Measurements from ENCODE around the gene DIPK1B.

GRCh38 chr9:136771907-136772415 lies 59.6 kb downstream of the DIPK1B start:
- TF ChIP-seq, protein P1, sequence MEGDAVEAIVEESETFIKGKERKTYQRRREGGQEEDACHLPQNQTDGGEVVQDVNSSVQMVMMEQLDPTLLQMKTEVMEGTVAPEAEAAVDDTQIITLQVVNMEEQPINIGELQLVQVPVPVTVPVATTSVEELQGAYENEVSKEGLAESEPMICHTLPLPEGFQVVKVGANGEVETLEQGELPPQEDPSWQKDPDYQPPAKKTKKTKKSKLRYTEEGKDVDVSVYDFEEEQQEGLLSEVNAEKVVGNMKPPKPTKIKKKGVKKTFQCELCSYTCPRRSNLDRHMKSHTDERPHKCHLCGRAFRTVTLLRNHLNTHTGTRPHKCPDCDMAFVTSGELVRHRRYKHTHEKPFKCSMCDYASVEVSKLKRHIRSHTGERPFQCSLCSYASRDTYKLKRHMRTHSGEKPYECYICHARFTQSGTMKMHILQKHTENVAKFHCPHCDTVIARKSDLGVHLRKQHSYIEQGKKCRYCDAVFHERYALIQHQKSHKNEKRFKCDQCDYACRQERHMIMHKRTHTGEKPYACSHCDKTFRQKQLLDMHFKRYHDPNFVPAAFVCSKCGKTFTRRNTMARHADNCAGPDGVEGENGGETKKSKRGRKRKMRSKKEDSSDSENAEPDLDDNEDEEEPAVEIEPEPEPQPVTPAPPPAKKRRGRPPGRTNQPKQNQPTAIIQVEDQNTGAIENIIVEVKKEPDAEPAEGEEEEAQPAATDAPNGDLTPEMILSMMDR (IDR thresholded peaks at IDR 0.05): no peak
- TF ChIP-seq POLR2A (IDR thresholded peaks at IDR 0.05): no peak
